GM12872 (cell line): ENCODE data around the gene TTC6.

Source experiments
- CTCF ChIP-seq: IDR thresholded peaks from 3 replicates; pipeline ENCODE4 v1.5.1; 2011; ENCODE audit warnings: low read depth, mild to moderate bottlenecking, low read length, moderate library complexity; ENCODE audit not compliant: insufficient read depth

The TTC6 gene

GRCh38 chr14:37603688-37604251 is 8.3 kb downstream of the TTC6 start:
- TF ChIP-seq CTCF: no peak

DNA sequence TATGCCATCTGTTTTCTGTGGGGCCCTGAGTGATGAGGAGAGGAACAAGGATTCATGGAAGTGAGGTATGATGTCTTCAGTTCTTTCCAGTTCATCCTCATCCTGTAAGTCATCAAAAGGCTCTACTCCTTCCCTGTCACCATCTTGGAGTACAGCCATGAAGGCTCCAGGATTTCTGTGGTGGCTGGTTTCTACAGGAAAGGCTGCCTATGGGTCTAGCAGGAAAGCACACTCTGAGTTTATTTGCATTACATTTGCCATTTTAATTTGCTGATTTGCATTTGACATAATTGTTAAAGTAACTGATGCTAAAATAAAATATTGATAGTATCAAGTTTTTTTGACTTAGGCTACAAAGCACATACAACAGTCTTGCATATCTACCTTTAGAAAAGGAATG is 11.2 kb downstream of the TTC6 start:
- no peak for TF ChIP-seq CTCF

DNA sequence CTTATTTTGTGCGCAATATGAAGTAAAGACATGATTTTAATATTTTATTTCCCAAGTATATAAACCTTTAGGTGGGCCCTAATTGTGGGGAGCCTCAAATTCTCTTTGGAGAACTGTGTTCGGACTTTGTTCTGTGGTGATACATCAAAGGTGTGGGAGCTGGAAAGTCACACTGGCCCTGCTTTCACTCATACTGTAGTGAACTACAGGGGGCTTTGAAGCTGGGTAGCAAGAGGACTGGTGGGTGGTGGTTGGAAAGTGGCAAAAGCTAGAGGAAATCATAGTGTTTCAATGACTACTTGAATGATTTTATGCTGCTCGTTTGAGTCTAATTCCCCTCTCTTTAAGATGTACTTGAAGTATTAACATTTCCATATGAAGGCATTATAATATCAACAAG is 13.2 kb downstream of the TTC6 start:
- TF ChIP-seq CTCF: no peak

GRCh38 chr14:37610945-37611523 is 15.6 kb downstream of the TTC6 start:
- TF ChIP-seq CTCF: no peak

DNA sequence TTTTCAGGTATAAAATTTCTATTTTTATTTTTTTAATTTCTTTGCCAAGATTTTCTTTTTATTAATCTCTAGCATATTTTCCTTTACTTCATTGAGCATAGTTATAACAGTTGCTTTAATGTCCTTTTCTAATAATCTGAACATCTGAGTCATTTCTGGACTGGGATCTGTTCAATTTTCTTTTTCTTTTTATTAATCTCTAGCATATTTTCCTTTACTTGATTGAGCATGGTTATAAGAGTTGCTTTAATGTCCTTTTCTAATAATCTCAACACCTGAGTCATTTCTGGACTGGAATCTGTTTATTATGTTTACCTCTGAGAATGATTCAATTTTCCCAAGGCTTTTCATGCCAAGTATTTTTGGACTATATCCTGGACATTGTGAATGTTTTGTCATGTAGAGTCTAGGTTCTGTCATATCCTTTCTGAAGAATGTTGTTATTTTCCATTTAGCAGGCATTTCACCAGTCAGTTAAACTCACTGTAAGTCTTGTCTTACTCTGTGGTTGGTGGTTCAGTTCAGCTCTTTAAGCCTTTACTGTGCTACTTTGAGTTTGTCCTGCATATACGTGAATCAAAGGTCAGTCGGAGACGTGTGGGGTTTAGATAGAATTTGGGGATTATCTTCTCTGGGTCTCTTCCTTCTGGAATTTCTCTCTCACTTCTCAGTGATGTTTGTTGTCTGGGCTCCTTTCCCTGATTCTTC is 20.3 kb downstream of the TTC6 start:
- TF ChIP-seq CTCF: no peak

DNA sequence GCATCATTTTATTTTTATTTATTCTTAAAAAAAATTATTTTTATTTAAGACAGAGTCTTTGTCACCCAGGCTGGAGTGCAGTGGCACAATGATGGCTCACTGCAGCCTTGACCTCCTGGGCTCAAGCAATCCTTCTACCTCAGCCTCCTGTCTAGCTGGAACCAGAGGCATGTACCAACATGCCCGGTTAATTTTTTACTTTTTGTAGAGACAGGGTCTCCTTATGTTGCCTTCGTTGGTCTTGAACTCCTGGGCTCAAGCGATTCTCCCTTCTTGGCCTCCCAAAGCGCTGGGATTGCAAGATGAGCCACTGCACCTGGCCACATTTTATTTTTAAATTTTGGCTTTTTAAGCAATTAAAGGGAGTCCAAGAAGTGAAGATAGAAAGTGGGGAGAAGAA is 21.4 kb downstream of the TTC6 start:
- no peak for TF ChIP-seq CTCF

GRCh38 chr14:37617864-37618365 is 22.5 kb downstream of the TTC6 start:
- TF ChIP-seq CTCF: no peak
